Fibroblast of lung (primary cell): ENCODE results near the gene MUC4. TPM values are rescaled to one million over a fixed set of nuclear protein-coding genes. Genes with fewer than 3 reads are reported as not detected.

Source experiments
- DNase-seq, 2 donors: peaks; one replicate each; pipeline versions ENCODE4 v3.0.0 to v3.0.0-alpha.2; 2010; ENCODE audit warnings: low read depth in 2 of 2
- H2AFZ ChIP-seq: 2 replicates; pipeline ENCODE4 v1.5.1; 2012; ENCODE audit warnings: low read length, control low read depth, inconsistent platforms
- H3K27ac ChIP-seq: 2 replicates; pipeline ENCODE4 v1.5.1; 2011; ENCODE audit warnings: low read length, control low read depth; ENCODE audit not compliant: insufficient read depth
- H3K27me3 ChIP-seq: 2 replicates; pipeline ENCODE4 v1.5.1; 2011; ENCODE audit warnings: mild to moderate bottlenecking, low read length; ENCODE audit not compliant: control insufficient read depth, insufficient read depth
- H3K36me3 ChIP-seq: 2 replicates; pipeline ENCODE4 v1.5.1; 2011; ENCODE audit warnings: low read length; ENCODE audit not compliant: control insufficient read depth, insufficient read depth
- H3K4me1 ChIP-seq: 2 replicates; pipeline ENCODE4 v1.5.1; 2011; ENCODE audit warnings: low read length; ENCODE audit not compliant: control insufficient read depth, insufficient read depth; ENCODE audit errors: extremely low read depth
- H3K4me2 ChIP-seq: 2 replicates; pipeline ENCODE4 v1.5.1; 2011; ENCODE audit warnings: low read length, control low read depth; ENCODE audit not compliant: insufficient read depth; ENCODE audit errors: extremely low read depth
- H3K4me3 ChIP-seq, 4 experiments: fragments of 200-600 bp in 1 of 4; sonication (generic) in 1 of 4; replicated peaks in 1 of 4; 2 replicates each; pipeline ENCODE4 v1.5.1; 2011 to 2016; ENCODE audit warnings: low read length in 4 of 4, low read depth in 3 of 4, mild to moderate bottlenecking in 3 of 4, control low read depth in 2 of 4, inconsistent platforms in 1 of 4, mixed read lengths in 1 of 4; ENCODE audit not compliant: insufficient read depth in 1 of 4; ENCODE audit errors: control extremely low read depth in 1 of 4
- H3K79me2 ChIP-seq: 2 replicates; pipeline ENCODE4 v1.5.1; 2012; ENCODE audit warnings: mild to moderate bottlenecking, low read length, inconsistent platforms; ENCODE audit not compliant: control insufficient read depth, insufficient read depth
- H3K9ac ChIP-seq: 2 replicates; pipeline ENCODE4 v1.5.1; 2011; ENCODE audit warnings: mild to moderate bottlenecking, low read length, control low read depth; ENCODE audit not compliant: insufficient read depth
- H3K9me3 ChIP-seq: 2 replicates; pipeline ENCODE4 v1.5.1; 2012; ENCODE audit warnings: low read depth, low read length; ENCODE audit not compliant: control insufficient read depth, insufficient read depth
- H4K20me1 ChIP-seq: 2 replicates; pipeline ENCODE4 v1.5.1; 2011; ENCODE audit warnings: low read length; ENCODE audit not compliant: control insufficient read depth, insufficient read depth; ENCODE audit errors: extremely low read depth
- EZH2 ChIP-seq: IDR thresholded peaks from 2 replicates; pipeline ENCODE4 v1.5.1; 2012; ENCODE audit warnings: low read length, control low read depth, mild to moderate bottlenecking; ENCODE audit errors: missing control alignments
- polyA plus RNA-seq, 2 donors: library from polyadenylated mRNA; depleted of rRNA in 1 of 2; stranded (reverse) in 1 of 2; unstranded in 1 of 2; fragments of >200 nt; gene quantifications; 2 replicates each; pipeline ENCODE4 v1.2.1, GENCODE V29; 2011 to 2012; ENCODE audit warnings: missing spikeins in 1 of 2
- total RNA-seq: library from RNA; depleted of rRNA; stranded (reverse); fragments of >200 nt; gene quantifications from 2 replicates; pipeline ENCODE4 v1.2.1, GENCODE V29; 2014
- TF ChIP-seq, protein P1 (sequence below), 2 donors: IDR thresholded peaks in 1 of 2; conservative IDR thresholded peaks in 1 of 2; 1 replicate in 1 of 2; 2 replicates in 1 of 2; pipeline ENCODE4 v1.5.1; 2011 to 2012; ENCODE audit warnings: low read length in 2 of 2, control low read depth in 1 of 2, inconsistent platforms in 1 of 2, low read depth in 1 of 2, mild to moderate bottlenecking in 1 of 2

Gene MUC4
- total and polyA plus RNA-seq, 2 donors (not counting 1 experiment from before 2014, with no cell fraction given): not detected

DNA sequence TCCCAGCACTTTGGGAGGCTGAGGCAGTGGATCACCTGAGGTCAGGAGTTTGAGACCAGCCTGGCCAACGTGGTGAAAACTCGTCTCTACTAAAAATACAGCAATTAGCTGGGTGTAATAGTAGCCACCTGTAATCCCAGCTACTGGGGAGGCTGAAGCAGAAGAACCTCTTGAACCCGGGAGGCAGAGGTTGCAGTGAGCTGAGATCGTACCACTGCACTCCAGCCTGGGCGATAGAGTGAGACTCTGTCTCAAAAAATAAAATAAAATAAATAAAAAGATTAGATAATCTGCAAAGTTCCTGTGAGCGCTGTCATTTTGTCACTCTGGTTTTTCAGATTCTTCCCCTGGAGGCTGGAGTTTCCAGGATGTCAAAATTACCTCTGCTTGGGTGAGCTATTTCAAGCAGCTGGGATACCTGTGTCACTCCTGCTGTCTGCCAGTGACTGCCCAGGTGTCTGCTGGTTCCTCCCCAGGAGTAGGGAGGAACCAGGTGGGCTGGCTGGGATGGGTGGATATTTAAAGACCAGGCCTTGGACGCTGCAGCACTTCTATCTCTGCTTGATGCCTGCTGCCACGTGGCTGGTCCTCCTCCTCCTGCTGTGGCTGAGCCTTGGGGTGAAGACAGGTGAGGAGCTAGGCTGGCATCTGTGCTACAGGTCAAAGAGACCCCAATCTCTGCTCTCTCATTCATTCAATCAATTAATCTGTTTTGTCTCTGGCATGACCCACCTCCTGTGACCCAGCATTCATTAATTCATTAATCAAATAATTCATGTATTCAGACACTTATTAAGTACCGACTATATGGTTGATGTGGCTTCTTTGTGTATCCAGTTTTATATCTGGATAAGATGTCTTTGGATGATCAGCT, 110.5 kb downstream of the MUC4 start:
- TF ChIP-seq, protein P1, sequence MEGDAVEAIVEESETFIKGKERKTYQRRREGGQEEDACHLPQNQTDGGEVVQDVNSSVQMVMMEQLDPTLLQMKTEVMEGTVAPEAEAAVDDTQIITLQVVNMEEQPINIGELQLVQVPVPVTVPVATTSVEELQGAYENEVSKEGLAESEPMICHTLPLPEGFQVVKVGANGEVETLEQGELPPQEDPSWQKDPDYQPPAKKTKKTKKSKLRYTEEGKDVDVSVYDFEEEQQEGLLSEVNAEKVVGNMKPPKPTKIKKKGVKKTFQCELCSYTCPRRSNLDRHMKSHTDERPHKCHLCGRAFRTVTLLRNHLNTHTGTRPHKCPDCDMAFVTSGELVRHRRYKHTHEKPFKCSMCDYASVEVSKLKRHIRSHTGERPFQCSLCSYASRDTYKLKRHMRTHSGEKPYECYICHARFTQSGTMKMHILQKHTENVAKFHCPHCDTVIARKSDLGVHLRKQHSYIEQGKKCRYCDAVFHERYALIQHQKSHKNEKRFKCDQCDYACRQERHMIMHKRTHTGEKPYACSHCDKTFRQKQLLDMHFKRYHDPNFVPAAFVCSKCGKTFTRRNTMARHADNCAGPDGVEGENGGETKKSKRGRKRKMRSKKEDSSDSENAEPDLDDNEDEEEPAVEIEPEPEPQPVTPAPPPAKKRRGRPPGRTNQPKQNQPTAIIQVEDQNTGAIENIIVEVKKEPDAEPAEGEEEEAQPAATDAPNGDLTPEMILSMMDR (conservative IDR thresholded peaks at IDR 0.05 in 1 of 2, IDR thresholded peaks at IDR 0.05 in 1 of 2; ENCODE audit: low read depth in 1 of 2, low read length in 2 of 2): no peak
- no peak for TF ChIP-seq EZH2
- no peaks in the 10 kb centered on the region for H3K27me3 ChIP-seq
- H3K4me1 ChIP-seq: peaks cover 15% of the 10 kb centered on the region
- no peaks in the 10 kb centered on the region for H3K79me2 ChIP-seq
- H3K4me2 ChIP-seq: no peak overlapping the region
- H2AFZ ChIP-seq: no peak overlapping the region
- no peak overlapping the region for H3K27ac ChIP-seq
- H3K36me3 ChIP-seq: no peaks in the 10 kb centered on the region
- peaks cover 1% of the 10 kb centered on the region for H4K20me1 ChIP-seq
- no peak overlapping the region for H3K4me3 ChIP-seq
- H3K9me3 ChIP-seq: no peaks in the 10 kb centered on the region
- DNase-seq: no peak
- no peak overlapping the region for H3K9ac ChIP-seq

DNA sequence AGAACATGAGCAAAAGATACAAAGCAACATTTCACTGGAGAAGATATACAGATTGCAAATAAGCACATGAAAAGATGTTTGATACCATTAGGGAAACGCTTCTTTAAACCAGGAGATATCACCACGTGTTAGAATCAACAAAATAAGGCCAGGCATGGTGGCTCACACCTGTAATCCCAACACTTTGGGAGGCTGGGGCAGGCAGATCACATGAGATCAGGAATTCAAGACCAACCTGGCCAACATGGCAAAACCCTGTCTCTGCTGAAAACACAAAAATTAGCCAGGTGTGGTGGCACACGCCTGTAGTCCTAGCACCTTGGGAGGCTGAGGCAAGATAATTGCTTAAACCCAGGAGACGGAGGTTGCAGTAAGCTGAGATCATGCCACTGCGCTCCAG, 111.4 kb downstream of the MUC4 start:
- H3K27ac ChIP-seq: no peak overlapping the region
- peaks cover 1% of the 10 kb centered on the region for H4K20me1 ChIP-seq
- no peak overlapping the region for H3K4me3 ChIP-seq
- H3K79me2 ChIP-seq: no peaks in the 10 kb centered on the region
- H3K4me2 ChIP-seq: no peak overlapping the region
- H3K36me3 ChIP-seq: no peaks in the 10 kb centered on the region
- no peaks in the 10 kb centered on the region for H3K27me3 ChIP-seq
- no peak for DNase-seq
- no peak overlapping the region for H2AFZ ChIP-seq
- no peaks in the 10 kb centered on the region for H3K9me3 ChIP-seq
- H3K4me1 ChIP-seq: peaks cover 15% of the 10 kb centered on the region
- no peak overlapping the region for H3K9ac ChIP-seq
- TF ChIP-seq, protein P1 (conservative IDR thresholded peaks at IDR 0.05 in 1 of 2, IDR thresholded peaks at IDR 0.05 in 1 of 2; ENCODE audit: low read depth in 1 of 2, low read length in 2 of 2): no peak
- TF ChIP-seq EZH2: no peak

DNA sequence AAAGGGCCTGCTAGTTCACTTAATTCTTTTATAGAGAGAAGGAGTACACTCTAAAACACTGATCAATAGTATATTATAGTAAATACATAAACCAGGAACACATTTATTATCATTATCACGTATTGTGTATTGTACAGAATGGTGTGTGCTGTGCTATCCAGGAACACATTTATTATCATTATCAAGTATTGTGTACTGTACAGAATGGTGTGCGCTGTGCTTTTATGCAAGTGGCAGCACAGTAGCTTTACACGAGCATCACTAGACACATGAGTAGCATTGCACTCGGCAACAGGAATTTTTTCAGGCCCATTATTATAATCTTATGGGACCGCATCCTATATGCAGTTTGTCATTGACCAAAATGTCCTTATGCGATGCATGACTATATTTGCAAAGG, 111.9 kb downstream of the MUC4 start:
- H3K27me3 ChIP-seq: no peaks in the 10 kb centered on the region

More for the DNA sequence above, 111.9 kb downstream of the MUC4 start:
- H3K36me3 ChIP-seq: no peaks in the 10 kb centered on the region
- no peak for DNase-seq
- peaks cover 15% of the 10 kb centered on the region for H3K4me1 ChIP-seq
- no peak overlapping the region for H2AFZ ChIP-seq
- no peaks in the 10 kb centered on the region for H3K9me3 ChIP-seq
- no peak overlapping the region for H3K4me2 ChIP-seq
- no peak overlapping the region for H3K9ac ChIP-seq
- H4K20me1 ChIP-seq: no peaks in the 10 kb centered on the region
- no peaks in the 10 kb centered on the region for H3K79me2 ChIP-seq
- no peak for TF ChIP-seq EZH2
- TF ChIP-seq, protein P1 (conservative IDR thresholded peaks at IDR 0.05 in 1 of 2, IDR thresholded peaks at IDR 0.05 in 1 of 2; ENCODE audit: low read depth in 1 of 2, low read length in 2 of 2): no peak
- no peak overlapping the region for H3K27ac ChIP-seq
- H3K4me3 ChIP-seq: no peak overlapping the region
